Stimulated activated memory B cell treated with anti-CD40 and anti-IgM and Interleukin-4, amounts not matched to agents 10 μg/mL and 1 μg/mL and 100 μg/mL, for 72 hours (primary cell): ENCODE data around the gene RGL4.

Source experiments
- ATAC-seq: fragments of 150-1000 bp; cut with Tn5 transposase; 2 replicates; pipeline ENCODE4 v1.10.0; 2021
- H3K27ac Mint-ChIP-seq: one replicate; pipeline ENCODE4 v1.8.0; 2022; ENCODE audit warnings: mild to moderate bottlenecking, mixed read lengths
- H3K27me3 Mint-ChIP-seq: one replicate; pipeline ENCODE4 v1.8.0; 2022; ENCODE audit warnings: mixed read lengths
- H3K36me3 Mint-ChIP-seq: one replicate; pipeline ENCODE4 v1.8.0; 2022; ENCODE audit warnings: mixed read lengths
- H3K4me1 Mint-ChIP-seq: one replicate; pipeline ENCODE4 v1.8.0; 2022; ENCODE audit warnings: mixed read lengths
- H3K4me3 Mint-ChIP-seq: one replicate; pipeline ENCODE4 v1.8.0; 2022; ENCODE audit warnings: mild to moderate bottlenecking, moderate library complexity, mixed read lengths
- H3K9me3 Mint-ChIP-seq: one replicate; pipeline ENCODE4 v1.8.0; 2022; ENCODE audit warnings: mixed read lengths

Gene RGL4

GRCh38 chr22:23688571-23688970 is 2.2 kb upstream of the RGL4 start:
- Mint-ChIP-seq H3K4me3 (no peak overlapping the region), H3K27ac (no peak overlapping the region), H3K27me3 (no peaks in the 10 kb centered on the region), H3K4me1 (no peaks in the 10 kb centered on the region), H3K9me3 (no peaks in the 10 kb centered on the region), H3K36me3 (peaks cover 34% of the 10 kb centered on the region)
- ATAC-seq, result no peak

GRCh38 chr22:23689414-23689813 is 1.4 kb upstream of the RGL4 start:
- no peak overlapping the region for H3K4me3 Mint-ChIP-seq
- H3K36me3 Mint-ChIP-seq, result peaks cover 38% of the 10 kb centered on the region
- no peak overlapping the region for H3K27ac Mint-ChIP-seq

GRCh38 chr22:23691748-23692423 is 1.1 kb downstream of the RGL4 start:
- Mint-ChIP-seq H3K4me3 (no peak overlapping the region), H3K36me3 (peaks cover 51% of the 10 kb centered on the region)

More at GRCh38 chr22:23689414-23689813, 1.4 kb upstream of the RGL4 start:
- Mint-ChIP-seq H3K9me3 (no peaks in the 10 kb centered on the region), H3K27me3 (no peaks in the 10 kb centered on the region), H3K4me1 (no peaks in the 10 kb centered on the region)
- no peak for ATAC-seq

GRCh38 chr22:23692598-23693291 is 1.9 kb downstream of the RGL4 start:
- Mint-ChIP-seq H3K27ac (no peak overlapping the region), H3K36me3 (peaks cover 51% of the 10 kb centered on the region), H3K4me1 (peaks cover 25% of the 10 kb centered on the region), H3K4me3 (no peak overlapping the region), H3K27me3 (no peaks in the 10 kb centered on the region), H3K9me3 (no peaks in the 10 kb centered on the region)
- ATAC-seq, result no peak

More at GRCh38 chr22:23691748-23692423, 1.1 kb downstream of the RGL4 start:
- Mint-ChIP-seq H3K4me1 (peaks cover 23% of the 10 kb centered on the region), H3K27me3 (no peaks in the 10 kb centered on the region), H3K27ac (no peak overlapping the region), H3K9me3 (no peaks in the 10 kb centered on the region)
- ATAC-seq, result no peak

- H3K4me3 Mint-ChIP-seq, result no peak overlapping the region
- peaks cover 25% of the 10 kb centered on the region for H3K4me1 Mint-ChIP-seq
- ATAC-seq, result no peak
- H3K36me3 Mint-ChIP-seq, result peaks cover 51% of the 10 kb centered on the region
- no peak overlapping the region for H3K27ac Mint-ChIP-seq
- no peaks in the 10 kb centered on the region for H3K9me3 Mint-ChIP-seq
- H3K27me3 Mint-ChIP-seq, result no peaks in the 10 kb centered on the region
These were observed 3.3 kb downstream of the RGL4 start for GRCh38 chr22:23693979-23694680.

DNA sequence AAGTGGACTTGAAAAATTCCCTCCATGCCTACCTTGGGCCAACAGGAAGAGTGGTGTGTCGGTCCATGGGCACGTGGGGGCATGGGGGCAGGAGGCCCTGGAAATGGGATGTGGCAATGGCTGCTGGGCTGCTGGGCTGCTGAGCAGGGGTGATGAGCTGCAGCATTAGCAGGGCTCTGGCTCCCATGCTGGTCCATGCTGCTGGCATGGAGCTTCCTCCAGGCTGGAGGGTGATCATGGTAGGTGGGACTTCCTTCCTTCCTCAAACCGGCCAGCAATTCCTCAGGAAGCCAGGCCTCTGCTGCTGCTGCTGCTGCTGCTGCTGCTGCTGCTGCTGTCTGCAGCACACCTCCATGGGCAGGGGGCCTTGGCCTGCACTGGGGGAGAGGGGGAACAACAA is 4.3 kb downstream of the RGL4 start:
- peaks cover 50% of the 10 kb centered on the region for H3K36me3 Mint-ChIP-seq
- no peaks in the 10 kb centered on the region for H3K27me3 Mint-ChIP-seq
- no peak overlapping the region for H3K4me3 Mint-ChIP-seq
- no peaks in the 10 kb centered on the region for H3K9me3 Mint-ChIP-seq
- no peak for ATAC-seq
- H3K27ac Mint-ChIP-seq, result peak overlapping the region; percentile 99
- H3K4me1 Mint-ChIP-seq, result peaks cover 25% of the 10 kb centered on the region

DNA sequence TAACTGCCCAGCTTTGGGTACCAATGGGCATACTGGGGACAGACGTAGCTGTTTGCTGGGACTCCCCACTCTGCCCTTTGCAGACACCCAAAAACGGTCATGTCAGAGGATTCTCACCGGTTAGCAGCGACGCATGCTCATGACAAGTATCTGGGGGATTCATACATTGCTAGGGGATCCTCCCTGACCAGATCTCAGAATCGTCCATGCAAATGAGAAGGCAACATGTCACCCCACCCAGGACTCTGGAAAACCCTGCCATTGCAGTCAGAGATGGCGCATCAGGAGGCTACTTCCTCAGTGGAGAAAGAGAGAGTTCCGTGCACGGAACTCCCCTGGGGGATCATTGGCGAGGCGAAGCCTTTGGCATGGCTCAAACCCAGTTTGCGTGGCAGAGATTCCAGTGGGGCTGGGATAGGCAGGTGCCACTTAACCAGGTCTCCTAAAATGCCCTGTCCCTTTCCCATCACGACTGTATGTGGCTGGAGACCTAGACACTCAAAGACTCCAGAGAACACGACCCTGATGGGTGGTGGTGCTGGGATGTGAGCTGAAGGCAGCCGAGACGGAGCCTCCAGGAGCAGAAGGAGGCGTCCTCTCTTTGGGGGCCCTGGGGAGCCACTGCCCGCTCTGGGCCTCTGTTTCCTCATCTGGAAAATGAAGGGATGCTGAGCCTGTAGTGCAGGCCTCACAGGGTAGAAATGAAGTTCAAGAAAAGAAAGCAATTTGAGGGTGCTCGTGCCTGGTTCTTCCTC is 4.9 kb downstream of the RGL4 start:
- no peak for ATAC-seq
- Mint-ChIP-seq H3K9me3 (no peaks in the 10 kb centered on the region), H3K27ac (peak overlapping the region; percentile 99), H3K27me3 (no peaks in the 10 kb centered on the region), H3K4me3 (peak overlapping the region; percentile 74), H3K4me1 (peaks cover 25% of the 10 kb centered on the region), H3K36me3 (peaks cover 50% of the 10 kb centered on the region)

DNA sequence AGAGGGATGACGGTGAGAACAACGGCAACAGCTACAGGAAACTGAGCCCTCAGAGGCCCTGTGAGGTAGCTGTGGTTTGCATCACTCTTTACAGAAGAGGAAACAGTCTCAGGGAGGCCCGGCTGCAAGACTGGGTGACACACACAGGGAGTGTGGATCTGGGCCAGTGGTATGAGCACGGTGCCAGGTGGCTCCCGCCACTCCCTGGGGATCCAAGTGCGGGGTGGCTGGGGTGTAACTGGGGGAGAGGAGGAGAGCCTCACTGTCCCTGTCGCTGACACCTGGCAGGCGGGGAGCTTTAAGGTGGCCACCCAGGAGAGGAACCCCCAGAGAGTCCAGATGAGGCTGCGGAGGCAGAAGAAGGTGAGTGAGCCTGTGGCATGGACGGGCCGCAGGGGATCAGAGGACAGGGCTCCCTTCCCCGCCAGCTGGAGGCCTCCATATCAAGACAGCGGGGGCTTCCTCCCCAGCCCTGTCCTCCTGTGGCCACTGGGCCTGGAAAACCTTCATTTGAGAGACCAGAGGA is 5.6 kb downstream of the RGL4 start:
- peak; percentile 99 for ATAC-seq
- Mint-ChIP-seq H3K36me3 (peaks cover 49% of the 10 kb centered on the region), H3K4me3 (peak overlapping the region; percentile 74), H3K9me3 (no peaks in the 10 kb centered on the region), H3K27ac (peak overlapping the region; percentile 99), H3K27me3 (no peaks in the 10 kb centered on the region), H3K4me1 (peaks cover 26% of the 10 kb centered on the region)

DNA sequence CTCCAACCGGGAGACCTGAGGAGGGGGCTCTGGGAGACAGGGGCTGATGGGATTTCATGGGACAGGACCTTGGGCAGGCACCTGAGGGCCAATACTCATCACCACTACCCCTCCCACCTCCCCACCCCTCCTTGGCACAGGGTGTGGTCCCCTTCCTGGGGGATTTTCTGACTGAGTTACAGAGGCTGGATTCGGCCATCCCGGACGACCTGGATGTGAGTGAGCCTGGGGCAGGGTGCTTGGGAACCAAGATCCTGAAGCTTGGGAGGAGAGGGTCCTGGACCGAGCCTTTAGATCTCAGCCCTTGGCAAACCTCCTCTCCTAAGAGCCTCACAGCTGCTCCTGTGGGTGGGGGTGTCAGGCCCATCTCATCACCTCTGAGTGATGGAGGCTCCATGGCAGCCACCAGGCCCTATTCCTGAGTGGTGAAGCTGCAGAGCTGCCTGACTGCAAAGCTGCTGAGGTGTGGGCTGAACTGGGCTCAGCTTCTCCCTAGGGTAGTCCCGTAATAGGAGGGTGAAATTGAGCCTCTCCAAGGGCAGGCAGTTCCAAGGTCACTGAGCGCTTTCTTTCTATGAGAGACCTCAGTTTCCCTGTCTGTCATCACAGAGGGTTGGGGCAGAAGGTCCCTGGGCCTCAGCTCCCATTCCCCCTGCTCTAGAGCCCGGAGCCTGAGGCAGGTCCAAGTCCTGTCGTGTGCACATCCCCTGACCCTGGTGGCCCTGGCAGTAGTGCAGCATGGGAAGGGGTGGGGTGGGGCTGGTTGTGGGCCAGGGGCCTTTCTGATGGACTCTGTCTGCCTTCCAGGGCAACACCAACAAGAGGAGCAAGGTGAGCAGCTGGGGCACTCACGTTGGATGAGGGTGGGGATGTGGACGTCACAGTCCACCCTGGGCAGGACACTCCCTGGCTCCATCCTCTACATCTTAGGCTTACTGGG is 6.5 kb downstream of the RGL4 start:
- peaks cover 58% of the 10 kb centered on the region for H3K36me3 Mint-ChIP-seq
- H3K4me1 Mint-ChIP-seq, result peaks cover 35% of the 10 kb centered on the region
- H3K4me3 Mint-ChIP-seq, result no peak overlapping the region
- no peaks in the 10 kb centered on the region for H3K27me3 Mint-ChIP-seq
- no peaks in the 10 kb centered on the region for H3K9me3 Mint-ChIP-seq
- peak overlapping the region; percentile 99 for H3K27ac Mint-ChIP-seq
- ATAC-seq, result no peak

DNA sequence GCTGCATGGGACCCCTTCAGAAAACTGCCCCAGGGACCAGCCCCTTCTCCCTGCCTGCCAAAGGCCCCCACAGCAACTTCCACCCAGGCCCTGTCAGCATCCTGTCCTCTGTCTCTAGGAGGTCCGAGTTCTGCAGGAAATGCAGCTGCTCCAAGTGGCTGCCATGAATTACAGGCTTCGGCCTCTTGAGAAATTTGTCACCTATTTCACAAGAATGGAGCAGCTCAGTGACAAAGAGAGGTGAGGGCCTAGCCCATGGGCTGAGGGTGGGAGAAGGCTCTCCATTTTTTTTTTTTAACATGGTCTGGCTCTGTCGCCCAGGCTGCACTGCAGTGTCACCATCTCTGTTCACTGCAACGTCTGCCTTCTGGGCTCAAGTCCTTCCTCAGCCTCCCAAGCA is 7.3 kb downstream of the RGL4 start:
- H3K27me3 Mint-ChIP-seq, result no peaks in the 10 kb centered on the region
- no peak overlapping the region for H3K27ac Mint-ChIP-seq
- no peak overlapping the region for H3K4me3 Mint-ChIP-seq
- peaks cover 41% of the 10 kb centered on the region for H3K4me1 Mint-ChIP-seq
- ATAC-seq, result no peak
- H3K9me3 Mint-ChIP-seq, result no peaks in the 10 kb centered on the region
- H3K36me3 Mint-ChIP-seq, result peaks cover 59% of the 10 kb centered on the region

DNA sequence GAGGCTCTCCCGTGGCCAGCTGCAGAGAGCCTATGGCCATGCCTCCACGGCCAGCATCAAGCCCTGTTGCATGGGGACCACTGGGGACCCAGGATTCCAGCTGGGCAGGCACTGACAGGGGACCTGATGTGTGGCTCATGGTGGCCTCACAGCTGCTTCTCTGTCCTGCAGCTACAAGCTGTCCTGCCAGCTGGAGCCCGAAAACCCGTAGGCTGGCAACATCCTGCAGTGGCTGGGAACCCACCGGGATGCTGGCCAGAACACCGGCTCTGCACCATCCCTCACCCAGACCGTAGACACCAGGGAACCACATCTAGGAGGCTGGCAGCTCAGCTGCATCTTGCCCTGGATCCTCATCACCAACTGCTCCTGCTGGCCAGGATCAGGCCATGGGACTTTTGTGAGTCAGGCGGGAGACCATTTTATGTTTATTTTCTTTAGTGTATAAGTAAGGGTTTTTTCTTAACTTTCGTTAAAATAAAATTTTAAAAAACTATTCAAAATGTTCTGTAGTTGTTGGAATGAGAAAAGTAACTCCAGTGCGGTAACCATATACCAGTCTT is 7.9 kb downstream of the RGL4 start:
- Mint-ChIP-seq H3K4me1 (peaks cover 43% of the 10 kb centered on the region), H3K36me3 (peaks cover 61% of the 10 kb centered on the region), H3K9me3 (no peaks in the 10 kb centered on the region), H3K4me3 (no peak overlapping the region), H3K27ac (no peak overlapping the region), H3K27me3 (no peaks in the 10 kb centered on the region)
- no peak for ATAC-seq

DNA sequence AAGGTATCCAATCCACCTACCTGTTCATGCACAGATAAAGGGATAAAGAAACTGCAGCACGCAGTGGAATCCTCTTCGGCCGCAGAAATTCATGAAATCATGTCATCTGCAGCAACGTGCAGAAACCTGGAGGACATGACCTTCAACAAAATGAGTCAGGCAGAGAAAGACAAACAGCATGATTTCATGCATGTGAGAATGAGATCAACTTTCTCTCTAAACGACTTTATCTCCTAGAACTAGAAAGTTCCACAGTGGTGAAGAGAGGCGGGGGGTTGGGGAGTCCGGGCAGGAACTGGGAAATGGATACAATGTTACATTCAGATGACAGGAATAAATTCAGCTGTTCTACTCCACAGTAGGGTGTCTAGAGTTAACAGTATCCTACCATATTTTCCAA is 9.9 kb downstream of the RGL4 start:
- no peak for ATAC-seq
- Mint-ChIP-seq H3K36me3 (peaks cover 66% of the 10 kb centered on the region), H3K4me1 (peaks cover 42% of the 10 kb centered on the region), H3K27ac (no peak overlapping the region), H3K9me3 (no peaks in the 10 kb centered on the region), H3K4me3 (no peak overlapping the region), H3K27me3 (no peaks in the 10 kb centered on the region)

- Mint-ChIP-seq H3K4me1 (peaks cover 33% of the 10 kb centered on the region), H3K27me3 (no peaks in the 10 kb centered on the region), H3K27ac (no peak overlapping the region), H3K36me3 (peaks cover 92% of the 10 kb centered on the region), H3K9me3 (no peaks in the 10 kb centered on the region), H3K4me3 (no peak overlapping the region)
- no peak for ATAC-seq
These were observed 13.2 kb downstream of the RGL4 start for GRCh38 chr22:23704062-23704461.

DNA sequence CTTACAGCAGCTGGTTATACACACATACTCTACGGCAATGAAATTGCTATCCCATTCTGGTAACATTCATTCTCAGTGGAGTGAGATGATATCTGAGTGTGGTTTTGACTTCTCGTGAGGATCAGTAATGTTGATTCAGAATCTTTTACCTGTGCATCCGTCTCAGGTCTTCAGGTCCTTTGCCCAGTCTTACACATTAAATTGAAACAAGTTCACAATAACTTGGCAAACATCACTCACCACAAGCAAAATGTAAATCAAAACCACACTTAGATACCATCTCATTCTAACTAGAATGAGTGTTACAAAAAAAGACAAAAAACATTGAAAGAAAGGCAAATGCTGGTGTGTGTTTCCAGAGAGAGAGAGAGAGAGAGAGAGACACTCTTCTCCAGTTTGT is 14.0 kb downstream of the RGL4 start:
- H3K4me3 Mint-ChIP-seq, result no peak overlapping the region
- no peak for ATAC-seq
- peaks cover 95% of the 10 kb centered on the region for H3K36me3 Mint-ChIP-seq
- H3K27me3 Mint-ChIP-seq, result no peaks in the 10 kb centered on the region
- peak overlapping the region; percentile 23 for H3K27ac Mint-ChIP-seq
- peaks cover 33% of the 10 kb centered on the region for H3K4me1 Mint-ChIP-seq
- no peaks in the 10 kb centered on the region for H3K9me3 Mint-ChIP-seq
